Small intestine (tissue), 7 donors: ENCODE results near the gene TMEM117. TPM values are rescaled to one million over a fixed set of nuclear protein-coding genes. Genes with fewer than 3 reads are reported as not detected.

Source experiments
- DNase-seq, 2 donors: peaks; one replicate each; pipeline versions ENCODE4 v3.0.0 to v3.0.0-alpha.2; 2013
- FAIRE-seq: peaks from 2 replicates; lab custom pipeline; 2012; peaks lifted over from hg19 to GRCh38; lab: Jason Lieb, UNC
- H3K27ac ChIP-seq, 3 donors: one replicate each; pipeline ENCODE4 v1.5.1; 2013; ENCODE audit warnings: low read length in 2 of 3, mild to moderate bottlenecking in 2 of 3, control low read depth in 1 of 3, inconsistent platforms in 1 of 3, low read depth in 1 of 3, moderate library complexity in 1 of 3
- H3K27me3 ChIP-seq, 3 donors: one replicate each; pipeline ENCODE4 v1.6.1; 2013; ENCODE audit warnings: low read length in 3 of 3, inconsistent platforms in 1 of 3; ENCODE audit not compliant: control insufficient read depth in 3 of 3, insufficient read depth in 3 of 3
- H3K36me3 ChIP-seq, 3 donors: one replicate each; pipeline ENCODE4 v1.6.1; 2013; ENCODE audit warnings: low read length in 3 of 3, inconsistent platforms in 1 of 3, low read depth in 1 of 3, mild to moderate bottlenecking in 1 of 3, moderate library complexity in 1 of 3; ENCODE audit not compliant: control insufficient read depth in 3 of 3, insufficient read depth in 2 of 3
- H3K4me1 ChIP-seq, 3 donors: one replicate each; pipeline ENCODE4 v1.6.1; 2013; ENCODE audit warnings: low read length in 2 of 3, inconsistent platforms in 1 of 3, low read depth in 1 of 3, mild to moderate bottlenecking in 1 of 3, moderate library complexity in 1 of 3; ENCODE audit not compliant: control insufficient read depth in 3 of 3, insufficient read depth in 2 of 3
- H3K4me3 ChIP-seq, 3 donors: one replicate each; pipeline ENCODE4 v1.5.1; 2013; ENCODE audit warnings: low read length in 3 of 3, control low read depth in 1 of 3, inconsistent platforms in 1 of 3, low read depth in 1 of 3, mild to moderate bottlenecking in 1 of 3, moderate library complexity in 1 of 3
- H3K9me3 ChIP-seq, 2 donors: one replicate each; pipeline ENCODE4 v1.6.1; 2013; ENCODE audit warnings: low read depth in 1 of 2, low read length in 1 of 2; ENCODE audit not compliant: control insufficient read depth in 2 of 2, insufficient read depth in 1 of 2
- WGBS, 3 donors: extraction: QIAGEN DNeasy Blood & Tissue Kit; methylation state at CpG; one replicate each; pipeline ENCODE4 v1.1.7; 2013; 5-methylcytosine and 5-hydroxymethylcytosine counted together
- polyA plus RNA-seq, 4 donors: library from polyadenylated mRNA; stranded (reverse) in 3 of 4; unstranded in 1 of 4; fragments of 200-250 nt in 3 of 4; fragments of 120-200 nt in 1 of 4; gene quantifications; one replicate each; pipeline versions ENCODE4 v1.2.1 to v1.2.3, GENCODE V29; 2013
- donor health status: healthy with polysubstance abuse.
- donor health status: control.
- donor health status: control.
- donor health status: Bipolar disorder and iron deficiency.
- donor health status: healthy.

The TMEM117 gene
- polyA plus RNA-seq, 4 donors = 6.3 to 14.3 (median 13.8) TPM

- Histone ChIP-seq H3K4me1 (no peaks in the 10 kb centered on the region), H3K4me3 (no peak overlapping the region), H3K9me3 (no peaks in the 10 kb centered on the region), H3K27me3 (no peaks in the 10 kb centered on the region), H3K27ac (no peak overlapping the region), H3K36me3 (no peaks in the 10 kb centered on the region)
- WGBS, 3 donors = 85 to 94% (median 93%) methylated on average over 3 of the region's 3 CpGs
- FAIRE-seq (no peak), DNase-seq (no peak)
Measured at GRCh38 chr12:43826681-43827080, 9.2 kb upstream of the TMEM117 start.

- H3K4me3 ChIP-seq = no peak overlapping the region
- no peaks in the 10 kb centered on the region for H3K36me3 ChIP-seq
- H3K27me3 ChIP-seq = no peaks in the 10 kb centered on the region
- H3K9me3 ChIP-seq = no peaks in the 10 kb centered on the region
- FAIRE-seq = no peak
- DNase-seq = no peak
- H3K4me1 ChIP-seq = peaks cover 0 to 3% (median 0%) of the 10 kb centered on the region in 3 donors
- H3K27ac ChIP-seq = no peak overlapping the region
- 62 to 84% (median 75%) methylated on average over 1 of the region's 1 CpG for WGBS, 3 donors
Measured at GRCh38 chr12:43827093-43827492, 8.8 kb upstream of the TMEM117 start.

GRCh38 chr12:43832463-43833168, 3.3 kb upstream of the TMEM117 start:
- Histone ChIP-seq H3K27me3 (no peaks in the 10 kb centered on the region), H3K4me1 (peaks cover 0 to 5% (median 0%) of the 10 kb centered on the region in 3 donors), H3K36me3 (no peaks in the 10 kb centered on the region), H3K4me3 (no peak overlapping the region), H3K9me3 (no peaks in the 10 kb centered on the region), H3K27ac (no peak overlapping the region)
- FAIRE-seq (no peak), DNase-seq (peak in 1 of 2 donors; percentile 13)
- WGBS, 3 donors = 71 to 76% (median 73%) methylated on average over 4 of the region's 4 CpGs

- FAIRE-seq (no peak), DNase-seq (no peak)
- H3K36me3 ChIP-seq = no peaks in the 10 kb centered on the region
- WGBS, 3 donors = 38 to 43% (median 43%) methylated on average over 6 of the region's 6 CpGs
- peak overlapping the region; percentile 46 to 98 (median 89) for H3K27ac ChIP-seq
- peaks cover 0 to 5% (median 3%) of the 10 kb centered on the region in 3 donors for H3K4me1 ChIP-seq
- H3K27me3 ChIP-seq = no peaks in the 10 kb centered on the region
- no peaks in the 10 kb centered on the region for H3K9me3 ChIP-seq
- H3K4me3 ChIP-seq = peak overlapping the region; percentile 43 to 75 (median 65)
Measured at GRCh38 chr12:43835264-43835655, 621 bp upstream of the TMEM117 start.

GRCh38 chr12:43836475-43836989, 651 bp downstream of the TMEM117 start:
- H3K36me3 ChIP-seq = no peaks in the 10 kb centered on the region
- H3K27me3 ChIP-seq = no peaks in the 10 kb centered on the region
- H3K9me3 ChIP-seq = no peaks in the 10 kb centered on the region
- peak overlapping the region; percentile 65 to 75 (median 74) for H3K4me3 ChIP-seq
- peaks cover 0 to 5% (median 3%) of the 10 kb centered on the region in 3 donors for H3K4me1 ChIP-seq
- 2 to 4% (median 4%) methylated on average over 8 of the region's 8 CpGs for WGBS, 3 donors
- H3K27ac ChIP-seq = peak overlapping the region; percentile 89 to 98 (median 95)
- no peak for FAIRE-seq
- DNase-seq = peak in 1 of 2 donors; percentile 53

- 88 to 95% (median 91%) methylated on average over 4 of the region's 4 CpGs for WGBS, 3 donors
- H3K36me3 ChIP-seq = peaks cover 0 to 5% (median 0%) of the 10 kb centered on the region in 3 donors
- H3K4me1 ChIP-seq = peaks cover 0 to 3% (median 0%) of the 10 kb centered on the region in 3 donors
- no peaks in the 10 kb centered on the region for H3K27me3 ChIP-seq
- H3K27ac ChIP-seq = no peak overlapping the region
- no peak for DNase-seq
- H3K4me3 ChIP-seq = no peak overlapping the region
- FAIRE-seq = no peak
- no peaks in the 10 kb centered on the region for H3K9me3 ChIP-seq
Measured at GRCh38 chr12:43840338-43840737, 4.5 kb downstream of the TMEM117 start.

- whole genome bisulfite sequencing, 3 donors = 84 to 96% (median 88%) methylated on average over 3 of the region's 3 CpGs
- FAIRE-seq (no peak), DNase-seq (no peak)
- Histone ChIP-seq H3K36me3 (peaks cover 0 to 5% (median 1%) of the 10 kb centered on the region in 3 donors), H3K9me3 (no peaks in the 10 kb centered on the region), H3K4me1 (peaks cover 0 to 3% (median 2%) of the 10 kb centered on the region in 3 donors), H3K27ac (no peak overlapping the region), H3K27me3 (no peaks in the 10 kb centered on the region), H3K4me3 (no peak overlapping the region)
Measured at GRCh38 chr12:43841253-43841652, 5.4 kb downstream of the TMEM117 start.

GRCh38 chr12:43842259-43842658, 6.4 kb downstream of the TMEM117 start:
- H3K36me3 ChIP-seq = peaks cover 0 to 5% (median 1%) of the 10 kb centered on the region in 3 donors
- DNase-seq (no peak), FAIRE-seq (no peak)
- H3K9me3 ChIP-seq = peaks cover 0 to 3% of the 10 kb centered on the region in 2 donors
- WGBS, 3 donors = 81 to 93% (median 88%) methylated on average over 1 of the region's 1 CpG
- H3K4me1 ChIP-seq = peaks cover 0 to 9% (median 3%) of the 10 kb centered on the region in 3 donors
- H3K27me3 ChIP-seq = no peaks in the 10 kb centered on the region
- H3K27ac ChIP-seq = no peak overlapping the region
- H3K4me3 ChIP-seq = no peak overlapping the region
